HUDEP-2 (cell line): Measurements from ENCODE around the gene MEOX1.

Experiments used
- DNase-seq, 76 experiments: peaks; one replicate each; lab custom pipeline; 2025; ENCODE audit not compliant: unreplicated experiment in 76 of 76; lab: John Stamatoyannopoulos, UW

MEOX1 gene

DNA sequence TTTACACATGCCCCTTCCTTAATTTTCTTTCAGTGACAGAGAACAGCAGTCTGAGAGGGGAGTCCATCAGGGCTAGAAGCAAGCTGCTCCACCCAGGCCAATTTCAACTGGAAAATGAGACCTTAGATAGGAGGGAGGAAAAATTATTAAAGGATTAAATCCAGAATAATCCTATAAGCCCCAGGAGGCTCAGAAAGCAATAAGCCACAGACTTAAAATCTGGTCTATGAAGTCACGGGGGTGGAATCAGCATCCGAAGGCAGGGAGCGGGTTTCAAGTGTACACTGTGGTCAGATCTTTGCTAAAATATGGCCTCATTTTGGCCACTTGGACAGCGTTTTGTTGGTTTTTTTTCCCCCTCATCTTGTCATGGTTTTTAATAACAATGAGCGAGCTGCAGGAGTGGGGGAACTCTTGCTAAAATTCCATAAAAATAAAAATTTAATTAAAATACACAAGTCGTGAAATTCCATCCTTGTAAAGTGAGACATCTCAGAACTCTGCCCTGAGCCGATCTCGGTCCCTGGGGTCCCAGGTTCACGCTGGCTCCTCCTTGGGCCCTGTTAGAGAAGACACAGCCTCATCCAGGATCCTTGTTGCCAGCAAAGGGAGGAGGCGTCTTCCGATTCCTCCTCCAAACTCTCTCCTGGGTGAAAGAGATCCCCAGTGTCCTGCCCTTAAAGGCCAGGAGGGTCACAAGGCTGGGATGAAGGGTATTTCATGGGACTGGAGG lies 63.9 kb downstream of the MEOX1 start:
- DNase-seq = no peak

DNA sequence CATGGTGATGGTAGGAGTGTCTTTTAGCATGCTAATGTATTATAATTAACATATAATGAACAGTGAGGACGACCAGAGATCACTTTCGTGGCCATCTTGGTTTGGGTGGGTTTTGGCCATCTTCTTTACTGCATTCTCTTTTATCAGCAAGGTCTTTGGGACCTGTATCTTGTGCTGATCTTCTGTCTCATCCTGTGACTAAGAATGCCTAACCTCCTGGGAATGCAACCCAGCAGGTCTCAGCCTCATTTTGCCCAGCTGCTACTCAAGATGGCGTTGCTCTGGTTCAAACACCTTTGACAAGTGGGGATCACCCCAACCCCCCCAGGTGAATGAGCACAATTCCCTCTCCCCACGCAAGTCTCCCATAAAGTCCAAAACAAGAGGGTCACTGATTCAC lies 66.3 kb downstream of the MEOX1 start:
- DNase-seq = no peak

DNA sequence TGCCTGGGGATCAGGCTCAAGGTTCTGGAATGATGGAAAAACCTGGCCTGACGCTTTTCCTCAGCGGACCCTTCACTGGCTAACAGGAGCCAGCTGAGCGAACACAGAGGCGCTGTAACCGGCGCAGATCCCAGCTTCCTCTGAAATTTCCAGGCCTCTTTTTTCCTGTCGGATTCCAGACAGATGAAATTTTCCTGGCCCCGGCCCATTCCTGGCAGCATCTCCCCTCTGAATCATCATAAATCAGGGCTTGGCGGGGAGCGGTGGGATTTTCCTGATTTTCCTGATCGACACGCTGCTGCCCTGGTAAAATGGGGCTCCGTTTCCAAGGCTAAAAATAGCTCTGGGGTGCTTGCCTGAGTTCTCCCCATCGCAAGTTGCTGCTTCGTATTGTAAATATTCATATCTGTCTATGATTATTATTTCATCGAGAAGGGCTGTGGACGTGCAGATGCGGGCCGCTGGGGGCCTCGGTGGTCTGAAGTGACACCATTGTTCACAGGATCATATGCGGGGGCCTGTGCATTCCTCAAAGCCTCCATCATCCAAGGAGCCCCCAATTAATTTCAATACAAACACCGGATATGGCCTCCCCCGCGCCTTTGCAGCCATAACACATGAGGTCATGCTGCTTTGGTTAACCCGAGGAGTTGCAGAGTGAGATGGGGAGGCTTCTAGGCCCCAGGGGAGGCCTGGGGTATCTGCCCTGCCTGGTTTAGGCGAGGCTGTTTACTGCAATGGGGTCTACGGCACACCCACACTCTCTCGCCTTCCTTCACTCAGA lies 69.8 kb downstream of the MEOX1 start:
- no peak for DNase-seq

DNA sequence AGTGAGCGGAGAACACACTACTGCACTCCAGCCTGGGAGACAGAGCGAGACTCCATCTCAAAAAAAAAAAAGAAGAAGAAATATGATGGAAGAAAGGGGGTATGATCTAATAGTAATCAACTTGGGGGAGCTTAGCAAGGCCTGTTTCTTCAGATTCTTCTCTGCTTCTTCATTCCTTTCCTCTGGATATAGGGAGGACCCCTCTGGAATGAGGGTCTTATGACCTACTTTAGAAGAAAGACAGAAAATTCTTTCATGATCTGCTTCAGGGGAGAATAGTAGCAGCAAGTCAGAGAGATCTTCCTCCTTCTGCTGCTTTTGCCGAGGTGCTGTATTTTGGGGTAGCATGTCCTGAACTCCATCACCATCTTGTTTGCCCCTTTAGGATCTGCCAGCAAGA lies 70.7 kb downstream of the MEOX1 start:
- DNase-seq = no peak
